Activated CD8-positive, alpha-beta memory T cell treated with anti-CD3 and anti-CD28 coated beads for 1 hour (primary cell): ENCODE data around the gene LAMTOR2.
A peak's percentile ranks its signal among the peaks of the same experiment; 100 is the strongest.
"Not testable (repeated sequence)": the region's sequence is repeated elsewhere in the genome, so short reads cannot be mapped to it uniquely, and the experiment has no call there.

Experiments
- DNase-seq, 2 donors: peaks; one replicate each; pipeline ENCODE4 v3.0.0-alpha.2; 2020; ENCODE audit warnings: low read depth in 1 of 2; ENCODE audit errors: extremely low read depth in 1 of 2

LAMTOR2 gene

GRCh38 chr1:156054500-156055280 lies at the start of gene LAMTOR2:
Gene LAMTOR2 (plus strand): TSS chr1:156054782. CDS start chr1:156054890, 108 bp downstream.
- DNase-seq = peak; percentile 77 to 92

- DNase-seq = no peak
Measured at GRCh38 chr1:156004843-156005584, 49.6 kb upstream of the LAMTOR2 start.

- no peak for DNase-seq
Measured at GRCh38 chr1:156006666-156007376, 47.8 kb upstream of the LAMTOR2 start.

GRCh38 chr1:156009404-156009803 lies 45.2 kb upstream of the LAMTOR2 start:
- no peak for DNase-seq

GRCh38 chr1:156012051-156012817 lies 42.3 kb upstream of the LAMTOR2 start:
- DNase-seq = no peak

GRCh38 chr1:156014829-156015228 lies 39.8 kb upstream of the LAMTOR2 start:
- no peak for DNase-seq

- no peak for DNase-seq
Measured at GRCh38 chr1:156019946-156020292, 34.7 kb upstream of the LAMTOR2 start.

- DNase-seq = peak; percentile 67
Measured at GRCh38 chr1:156020293-156021092, 34.1 kb upstream of the LAMTOR2 start, which contains the start of gene SSR2. Gene SSR2 (minus strand): TSS chr1:156020951. CDS start chr1:156020167, 784 bp downstream.

GRCh38 chr1:156021093-156021428 lies 33.5 kb upstream of the LAMTOR2 start:
- DNase-seq = no peak

- no peak for DNase-seq
Measured at GRCh38 chr1:156021954-156022353, 32.6 kb upstream of the LAMTOR2 start.

GRCh38 chr1:156024801-156025200 lies 29.8 kb upstream of the LAMTOR2 start:
- no peak for DNase-seq

GRCh38 chr1:156025876-156026275 lies 28.7 kb upstream of the LAMTOR2 start:
- no peak for DNase-seq

GRCh38 chr1:156026588-156026987 lies 28.0 kb upstream of the LAMTOR2 start:
- DNase-seq = no peak

GRCh38 chr1:156033011-156033410 lies 21.6 kb upstream of the LAMTOR2 start:
- DNase-seq = no peak

GRCh38 chr1:156034991-156035390 lies 19.6 kb upstream of the LAMTOR2 start:
- DNase-seq = not testable (repeated sequence)

- DNase-seq = no peak
Measured at GRCh38 chr1:156042828-156043227, 11.8 kb upstream of the LAMTOR2 start.

- DNase-seq = no peak
Measured at GRCh38 chr1:156045076-156045475, 9.5 kb upstream of the LAMTOR2 start.

- no peak for DNase-seq
Measured at GRCh38 chr1:156048663-156049258, 5.8 kb upstream of the LAMTOR2 start.

GRCh38 chr1:156050376-156050775 lies 4.2 kb upstream of the LAMTOR2 start:
- DNase-seq = no peak
